Liver (tissue), 9 donors: ENCODE results near the gene CTSC. TPM values are rescaled to one million over a fixed set of nuclear protein-coding genes. Genes with fewer than 3 reads are reported as not detected.

ENCODE experiments used
- DNase-seq: peaks from one replicate; pipeline ENCODE4 v3.0.0-alpha.2; 2017; ENCODE audit warnings: low spot score
- H3K27ac ChIP-seq, 2 donors: one replicate each; pipeline ENCODE4 v1.7.0; 2013; ENCODE audit warnings: inconsistent platforms in 2 of 2, low read length in 2 of 2, control low read depth in 1 of 2, low read depth in 1 of 2, mild to moderate bottlenecking in 1 of 2
- H3K27me3 ChIP-seq, 4 donors: one replicate each; pipeline versions ENCODE4 v1.6.1 to v1.7.0; 2013; ENCODE audit warnings: low read length in 3 of 4, inconsistent platforms in 1 of 4, mild to moderate bottlenecking in 1 of 4, moderate library complexity in 1 of 4; ENCODE audit not compliant: control insufficient read depth in 4 of 4, insufficient read depth in 4 of 4
- H3K36me3 ChIP-seq, 4 donors: one replicate each; pipeline versions ENCODE4 v1.6.1 to v1.7.0; 2013; ENCODE audit warnings: low read length in 3 of 4, mild to moderate bottlenecking in 3 of 4, low read depth in 1 of 4, moderate library complexity in 1 of 4; ENCODE audit not compliant: control insufficient read depth in 4 of 4, insufficient read depth in 3 of 4
- H3K4me1 ChIP-seq, 4 donors: one replicate each; pipeline versions ENCODE4 v1.6.1 to v1.7.0; 2013; ENCODE audit warnings: low read length in 3 of 4, mild to moderate bottlenecking in 3 of 4, moderate library complexity in 1 of 4; ENCODE audit not compliant: control insufficient read depth in 4 of 4, insufficient read depth in 4 of 4
- H3K4me3 ChIP-seq, 3 donors: one replicate each; pipeline versions ENCODE4 v1.6.1 to v1.7.0; 2013; ENCODE audit warnings: low read length in 3 of 3, control low read depth in 1 of 3, low read depth in 1 of 3, mild to moderate bottlenecking in 1 of 3
- H3K9ac ChIP-seq, 2 donors: one replicate each; pipeline ENCODE4 v1.7.0; 2013; ENCODE audit warnings: low read length in 2 of 2, mild to moderate bottlenecking in 2 of 2, moderate library complexity in 2 of 2, control low read depth in 1 of 2, low read depth in 1 of 2
- H3K9me3 ChIP-seq, 4 donors: one replicate each; pipeline versions ENCODE4 v1.6.1 to v1.7.0; 2013; ENCODE audit warnings: low read length in 3 of 4; ENCODE audit not compliant: control insufficient read depth in 4 of 4
- EGR1 ChIP-seq, 2 donors: IDR thresholded peaks; 2 replicates each; pipeline ENCODE4 v1.6.1; 2016 to 2018; ENCODE audit warnings: antibody characterized with exemption in 2 of 2, low read depth in 2 of 2
- FOXA1 ChIP-seq: IDR thresholded peaks from 2 replicates; pipeline ENCODE4 v1.6.1; 2016; ENCODE audit warnings: antibody characterized with exemption
- FOXA2 ChIP-seq: IDR thresholded peaks from 2 replicates; pipeline ENCODE4 v1.6.1; 2016; ENCODE audit warnings: antibody characterized with exemption
- GABPA ChIP-seq, 2 donors: IDR thresholded peaks in 1 of 2; conservative IDR thresholded peaks in 1 of 2; 2 replicates each; pipeline ENCODE4 v1.6.1; 2016; ENCODE audit warnings: antibody characterized with exemption in 2 of 2, mild to moderate bottlenecking in 1 of 2, moderate library complexity in 1 of 2
- HNF4A ChIP-seq, 2 donors: conservative IDR thresholded peaks; 2 replicates each; pipeline ENCODE4 v1.6.1; 2016; ENCODE audit warnings: antibody characterized with exemption in 2 of 2, mild to moderate bottlenecking in 2 of 2
- HNF4G ChIP-seq: IDR thresholded peaks from 2 replicates; pipeline ENCODE4 v1.6.1; 2016; ENCODE audit warnings: antibody characterized with exemption
- JUND ChIP-seq, 2 donors: IDR thresholded peaks; 2 replicates each; pipeline ENCODE4 v1.6.1; 2016; ENCODE audit warnings: antibody characterized with exemption in 2 of 2
- NR2F2 ChIP-seq: IDR thresholded peaks from 2 replicates; pipeline ENCODE4 v1.6.1; 2016; ENCODE audit warnings: antibody characterized with exemption
- RAD21 ChIP-seq, 2 donors: IDR thresholded peaks; 2 replicates each; pipeline ENCODE4 v1.6.1; 2016; ENCODE audit warnings: antibody characterized with exemption in 2 of 2, mild to moderate bottlenecking in 2 of 2
- RXRA ChIP-seq, 2 donors: IDR thresholded peaks; 2 replicates each; pipeline ENCODE4 v1.6.1; 2017 to 2018; ENCODE audit warnings: antibody characterized with exemption in 2 of 2, mild to moderate bottlenecking in 1 of 2
- SP1 ChIP-seq: IDR thresholded peaks from 2 replicates; pipeline ENCODE4 v1.6.1; 2018; ENCODE audit warnings: antibody characterized with exemption, mild to moderate bottlenecking
- TAF1 ChIP-seq: conservative IDR thresholded peaks from 2 replicates; pipeline ENCODE4 v1.6.1; 2016; ENCODE audit warnings: antibody characterized with exemption, mild to moderate bottlenecking
- YY1 ChIP-seq: IDR thresholded peaks from 2 replicates; pipeline ENCODE4 v1.6.1; 2016; ENCODE audit warnings: antibody characterized with exemption, mild to moderate bottlenecking
- WGBS: extraction: QIAGEN DNeasy Blood & Tissue Kit; methylation state at CpG from one replicate; pipeline ENCODE4 v1.1.7; 2013; 5-methylcytosine and 5-hydroxymethylcytosine counted together
- polyA plus RNA-seq, 2 donors: library from polyadenylated mRNA; stranded (reverse) in 1 of 2; unstranded in 1 of 2; fragments of 200-250 nt in 1 of 2; fragments of >200 nt in 1 of 2; fragmentation: Nextera tagmentation in 1 of 2; extraction: Ambion mirVana in 1 of 2; gene quantifications; one replicate each; pipeline versions ENCODE4 v1.2.1 to v1.2.3, GENCODE V29; 2013 to 2015
- total RNA-seq, 2 donors: library from RNA; depleted of rRNA; stranded (reverse); fragments of >200 nt; gene quantifications; one replicate each; pipeline ENCODE4 v1.2.3, GENCODE V29; 2014
- TF ChIP-seq, protein P1 (sequence below): fragments of 150-350 bp; IDR thresholded peaks from 2 replicates; pipeline ENCODE4 v1.5.1; 2017; ENCODE audit warnings: improper control_type of control experiment, low read depth, low read length; ENCODE audit not compliant: missing input control
- TF ChIP-seq, protein P2 (sequence below): IDR thresholded peaks from 2 replicates; pipeline ENCODE4 v1.6.1; 2016; ENCODE audit warnings: antibody characterized with exemption
- TF ChIP-seq, protein P3 (sequence below): IDR thresholded peaks from 2 replicates; pipeline ENCODE4 v1.6.1; 2016; ENCODE audit warnings: antibody characterized with exemption
- TF ChIP-seq, protein P4 (sequence below): IDR thresholded peaks from 2 replicates; pipeline ENCODE4 v1.6.1; 2016; ENCODE audit warnings: antibody characterized with exemption, mild to moderate bottlenecking
- TF ChIP-seq, protein P5 (sequence below): IDR thresholded peaks from 2 replicates; pipeline ENCODE4 v1.6.1; 2016; ENCODE audit warnings: antibody characterized with exemption
- donor health status: healthy.
- donor health status: healthy.
- donor health status: healthy.
- donor health status: healthy.
- donor health status: healthy.

CTSC gene
- total and polyA plus RNA-seq, 4 donors, result 22.4 to 68.7 (median 31.3) TPM

DNA sequence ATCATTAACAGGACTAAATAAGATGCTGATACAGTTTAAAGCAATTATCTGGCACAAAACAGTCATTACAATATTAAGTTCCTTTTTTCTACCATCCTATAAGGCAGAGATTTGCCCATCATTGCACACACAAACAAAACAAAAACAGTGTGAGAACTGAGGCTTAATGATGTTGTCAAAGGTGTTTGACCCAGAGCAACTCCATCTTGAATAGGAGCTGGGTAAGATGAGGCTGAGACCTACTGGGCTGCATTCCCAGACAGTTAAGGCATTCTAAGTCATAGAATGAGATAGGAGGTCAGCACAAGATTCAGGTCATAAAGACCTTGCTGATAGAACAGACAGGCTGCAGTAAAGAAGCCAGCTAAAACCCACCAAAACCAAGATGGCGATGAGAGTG lies 33.2 kb downstream of the CTSC start:
- no peak overlapping the region for H3K9ac ChIP-seq
- WGBS, result 100% methylated on average over 1 of the region's 1 CpG
- peaks cover 0 to 8% (median 0%) of the 10 kb centered on the region in 4 donors for H3K36me3 ChIP-seq
- H3K27ac ChIP-seq, result no peak overlapping the region
- no peaks in the 10 kb centered on the region for H3K27me3 ChIP-seq
- H3K9me3 ChIP-seq, result no peaks in the 10 kb centered on the region
- no peaks in the 10 kb centered on the region for H3K4me1 ChIP-seq
- H3K4me3 ChIP-seq, result no peak overlapping the region
- TF ChIP-seq HNF4G, result no peak
- DNase-seq, result no peak

DNA sequence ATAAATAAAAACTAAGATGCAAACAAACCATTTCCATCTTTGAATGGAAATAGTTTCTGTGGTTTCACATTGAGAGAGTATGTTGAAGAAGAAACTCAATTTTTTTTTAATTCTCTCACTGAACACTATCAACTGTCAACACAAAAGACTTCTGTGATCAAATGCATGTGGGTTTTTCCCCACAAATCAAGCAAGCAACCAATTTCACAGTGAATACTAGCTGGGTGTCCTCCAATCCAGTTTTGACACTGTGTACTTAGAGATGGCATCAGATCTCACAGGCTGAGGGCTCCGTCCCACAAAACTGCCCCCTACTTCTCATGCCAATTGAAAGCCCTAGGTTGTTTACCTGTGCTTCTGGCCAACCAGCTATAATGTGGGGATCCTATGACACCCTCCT lies 34.5 kb downstream of the CTSC start:
- no peak for DNase-seq
- no peak overlapping the region for H3K4me3 ChIP-seq
- 59% methylated on average over 1 of the region's 1 CpG for WGBS
- TF ChIP-seq, protein P1, sequence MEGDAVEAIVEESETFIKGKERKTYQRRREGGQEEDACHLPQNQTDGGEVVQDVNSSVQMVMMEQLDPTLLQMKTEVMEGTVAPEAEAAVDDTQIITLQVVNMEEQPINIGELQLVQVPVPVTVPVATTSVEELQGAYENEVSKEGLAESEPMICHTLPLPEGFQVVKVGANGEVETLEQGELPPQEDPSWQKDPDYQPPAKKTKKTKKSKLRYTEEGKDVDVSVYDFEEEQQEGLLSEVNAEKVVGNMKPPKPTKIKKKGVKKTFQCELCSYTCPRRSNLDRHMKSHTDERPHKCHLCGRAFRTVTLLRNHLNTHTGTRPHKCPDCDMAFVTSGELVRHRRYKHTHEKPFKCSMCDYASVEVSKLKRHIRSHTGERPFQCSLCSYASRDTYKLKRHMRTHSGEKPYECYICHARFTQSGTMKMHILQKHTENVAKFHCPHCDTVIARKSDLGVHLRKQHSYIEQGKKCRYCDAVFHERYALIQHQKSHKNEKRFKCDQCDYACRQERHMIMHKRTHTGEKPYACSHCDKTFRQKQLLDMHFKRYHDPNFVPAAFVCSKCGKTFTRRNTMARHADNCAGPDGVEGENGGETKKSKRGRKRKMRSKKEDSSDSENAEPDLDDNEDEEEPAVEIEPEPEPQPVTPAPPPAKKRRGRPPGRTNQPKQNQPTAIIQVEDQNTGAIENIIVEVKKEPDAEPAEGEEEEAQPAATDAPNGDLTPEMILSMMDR, result no peak
- TF ChIP-seq, protein P2, sequence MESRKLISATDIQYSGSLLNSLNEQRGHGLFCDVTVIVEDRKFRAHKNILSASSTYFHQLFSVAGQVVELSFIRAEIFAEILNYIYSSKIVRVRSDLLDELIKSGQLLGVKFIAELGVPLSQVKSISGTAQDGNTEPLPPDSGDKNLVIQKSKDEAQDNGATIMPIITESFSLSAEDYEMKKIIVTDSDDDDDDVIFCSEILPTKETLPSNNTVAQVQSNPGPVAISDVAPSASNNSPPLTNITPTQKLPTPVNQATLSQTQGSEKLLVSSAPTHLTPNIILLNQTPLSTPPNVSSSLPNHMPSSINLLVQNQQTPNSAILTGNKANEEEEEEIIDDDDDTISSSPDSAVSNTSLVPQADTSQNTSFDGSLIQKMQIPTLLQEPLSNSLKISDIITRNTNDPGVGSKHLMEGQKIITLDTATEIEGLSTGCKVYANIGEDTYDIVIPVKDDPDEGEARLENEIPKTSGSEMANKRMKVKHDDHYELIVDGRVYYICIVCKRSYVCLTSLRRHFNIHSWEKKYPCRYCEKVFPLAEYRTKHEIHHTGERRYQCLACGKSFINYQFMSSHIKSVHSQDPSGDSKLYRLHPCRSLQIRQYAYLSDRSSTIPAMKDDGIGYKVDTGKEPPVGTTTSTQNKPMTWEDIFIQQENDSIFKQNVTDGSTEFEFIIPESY, result no peak
- TF ChIP-seq, protein P3, sequence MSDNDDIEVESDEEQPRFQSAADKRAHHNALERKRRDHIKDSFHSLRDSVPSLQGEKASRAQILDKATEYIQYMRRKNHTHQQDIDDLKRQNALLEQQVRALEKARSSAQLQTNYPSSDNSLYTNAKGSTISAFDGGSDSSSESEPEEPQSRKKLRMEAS, result no peak
- TF ChIP-seq FOXA2, result no peak
- TF ChIP-seq, protein P4, sequence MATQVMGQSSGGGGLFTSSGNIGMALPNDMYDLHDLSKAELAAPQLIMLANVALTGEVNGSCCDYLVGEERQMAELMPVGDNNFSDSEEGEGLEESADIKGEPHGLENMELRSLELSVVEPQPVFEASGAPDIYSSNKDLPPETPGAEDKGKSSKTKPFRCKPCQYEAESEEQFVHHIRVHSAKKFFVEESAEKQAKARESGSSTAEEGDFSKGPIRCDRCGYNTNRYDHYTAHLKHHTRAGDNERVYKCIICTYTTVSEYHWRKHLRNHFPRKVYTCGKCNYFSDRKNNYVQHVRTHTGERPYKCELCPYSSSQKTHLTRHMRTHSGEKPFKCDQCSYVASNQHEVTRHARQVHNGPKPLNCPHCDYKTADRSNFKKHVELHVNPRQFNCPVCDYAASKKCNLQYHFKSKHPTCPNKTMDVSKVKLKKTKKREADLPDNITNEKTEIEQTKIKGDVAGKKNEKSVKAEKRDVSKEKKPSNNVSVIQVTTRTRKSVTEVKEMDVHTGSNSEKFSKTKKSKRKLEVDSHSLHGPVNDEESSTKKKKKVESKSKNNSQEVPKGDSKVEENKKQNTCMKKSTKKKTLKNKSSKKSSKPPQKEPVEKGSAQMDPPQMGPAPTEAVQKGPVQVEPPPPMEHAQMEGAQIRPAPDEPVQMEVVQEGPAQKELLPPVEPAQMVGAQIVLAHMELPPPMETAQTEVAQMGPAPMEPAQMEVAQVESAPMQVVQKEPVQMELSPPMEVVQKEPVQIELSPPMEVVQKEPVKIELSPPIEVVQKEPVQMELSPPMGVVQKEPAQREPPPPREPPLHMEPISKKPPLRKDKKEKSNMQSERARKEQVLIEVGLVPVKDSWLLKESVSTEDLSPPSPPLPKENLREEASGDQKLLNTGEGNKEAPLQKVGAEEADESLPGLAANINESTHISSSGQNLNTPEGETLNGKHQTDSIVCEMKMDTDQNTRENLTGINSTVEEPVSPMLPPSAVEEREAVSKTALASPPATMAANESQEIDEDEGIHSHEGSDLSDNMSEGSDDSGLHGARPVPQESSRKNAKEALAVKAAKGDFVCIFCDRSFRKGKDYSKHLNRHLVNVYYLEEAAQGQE, result no peak
- TF ChIP-seq EGR1 (IDR thresholded peaks at IDR 0.05; ENCODE audit: low read depth in 2 of 2), result no peak
- no peak for TF ChIP-seq GABPA (IDR thresholded peaks at IDR 0.05 in 1 of 2, conservative IDR thresholded peaks at IDR 0.05 in 1 of 2)
- TF ChIP-seq, protein P5, sequence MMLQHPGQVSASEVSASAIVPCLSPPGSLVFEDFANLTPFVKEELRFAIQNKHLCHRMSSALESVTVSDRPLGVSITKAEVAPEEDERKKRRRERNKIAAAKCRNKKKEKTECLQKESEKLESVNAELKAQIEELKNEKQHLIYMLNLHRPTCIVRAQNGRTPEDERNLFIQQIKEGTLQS, result no peak
- TF ChIP-seq HNF4A (conservative IDR thresholded peaks at IDR 0.05), result no peak
- TF ChIP-seq RAD21 (IDR thresholded peaks at IDR 0.05), result no peak
- TF ChIP-seq NR2F2, result no peak
- no peak for TF ChIP-seq YY1
- no peak for TF ChIP-seq HNF4G
- no peak for TF ChIP-seq TAF1
- TF ChIP-seq JUND (IDR thresholded peaks at IDR 0.05), result no peak
- TF ChIP-seq RXRA (IDR thresholded peaks at IDR 0.05), result no peak
- TF ChIP-seq SP1, result no peak
- TF ChIP-seq FOXA1, result no peak
- H3K9me3 ChIP-seq, result no peaks in the 10 kb centered on the region
- H3K27me3 ChIP-seq, result no peaks in the 10 kb centered on the region
- H3K4me1 ChIP-seq, result peaks cover 0 to 2% (median 0%) of the 10 kb centered on the region in 4 donors
- H3K36me3 ChIP-seq, result peaks cover 0 to 8% (median 0%) of the 10 kb centered on the region in 4 donors
- no peak overlapping the region for H3K27ac ChIP-seq
- H3K9ac ChIP-seq, result no peak overlapping the region
